GM19468 (cell line): Measurements from ENCODE around the gene SF3B2.
"Not testable (repeated sequence)": the region's sequence is repeated elsewhere in the genome, so short reads cannot be mapped to it uniquely, and the experiment has no call there.

ENCODE experiments used
- ATAC-seq: cut with Tn5 transposase; IDR thresholded peaks from one replicate; pipeline ENCODE4 v1.9.1; 2021; ENCODE audit warnings: mild to moderate bottlenecking, moderate library complexity, moderate number of reproducible peaks; ENCODE audit not compliant: unreplicated experiment; ENCODE audit errors: extremely low read depth

Gene SF3B2

GRCh38 chr11:66070604-66071380 is 18.6 kb downstream of the SF3B2 start:
- ATAC-seq = no peak

GRCh38 chr11:66071381-66071801 is 19.2 kb downstream of the SF3B2 start:
- ATAC-seq = no peak

- no peak for ATAC-seq
Observed at GRCh38 chr11:66072081-66072480, 19.9 kb downstream of the SF3B2 start.

- no peak for ATAC-seq
Observed at GRCh38 chr11:66072518-66072917, 20.4 kb downstream of the SF3B2 start.

GRCh38 chr11:66073669-66074068 is 21.5 kb downstream of the SF3B2 start:
- no peak for ATAC-seq

GRCh38 chr11:66075273-66075672 is 23.1 kb downstream of the SF3B2 start:
- ATAC-seq = no peak

GRCh38 chr11:66076561-66076960 is 24.4 kb downstream of the SF3B2 start:
- no peak for ATAC-seq

- ATAC-seq = no peak
Observed at GRCh38 chr11:66077927-66078326, 25.8 kb downstream of the SF3B2 start.

- not testable (repeated sequence) for ATAC-seq
Observed at GRCh38 chr11:66078949-66079348, 26.8 kb downstream of the SF3B2 start.

GRCh38 chr11:66080055-66080817 is 28.1 kb downstream of the SF3B2 start:
- ATAC-seq = no peak

- ATAC-seq = no peak
Observed at GRCh38 chr11:66081505-66081904, 29.3 kb downstream of the SF3B2 start.

GRCh38 chr11:66082946-66083698 is 31.0 kb downstream of the SF3B2 start:
- ATAC-seq = no peak

GRCh38 chr11:66083767-66084166 is 31.6 kb downstream of the SF3B2 start:
- ATAC-seq = no peak

- no peak for ATAC-seq
Observed at GRCh38 chr11:66084821-66085475, 32.8 kb downstream of the SF3B2 start.

GRCh38 chr11:66087148-66087908 is 35.2 kb downstream of the SF3B2 start:
- ATAC-seq = no peak

- ATAC-seq = no peak
Observed at GRCh38 chr11:66089067-66089466, 36.9 kb downstream of the SF3B2 start.

- no peak for ATAC-seq
Observed at GRCh38 chr11:66090288-66090687, 38.1 kb downstream of the SF3B2 start.

- ATAC-seq = not testable (repeated sequence)
Observed at GRCh38 chr11:66092125-66092524, 40.0 kb downstream of the SF3B2 start.

- ATAC-seq = not testable (repeated sequence)
Observed at GRCh38 chr11:66099746-66100145, 47.6 kb downstream of the SF3B2 start.
